ENCODE results near the gene HOXC13. TPM values are rescaled to one million over a fixed set of nuclear protein-coding genes. Genes with fewer than 3 reads are reported as not detected.

Gene HOXC13
- total RNA-seq, 1 donor from 2014 or later, result not detected

GRCh38 chr12:53978477-53979356 is 40.1 kb downstream of the HOXC13 start:
- Histone ChIP-seq H3K4me1 (peaks cover 5 to 18% of the 10 kb centered on the region in 2 donors), H3K36me3 (no peaks in the 10 kb centered on the region), H3K9me3 (no peaks in the 10 kb centered on the region), H3K4me3 (no peak overlapping the region), H3K27ac (no peak overlapping the region), H3K27me3 (peaks cover 44% of the 10 kb centered on the region)
- DNase-seq (ENCODE audit: low spot score in 2 of 2), result no peak
- no peak for TF ChIP-seq CTCF (IDR thresholded peaks at IDR 0.05)
- intact Hi-C loops (cut with DNase I), result no loop called here

- Histone ChIP-seq H3K36me3 (no peaks in the 10 kb centered on the region), H3K4me1 (peaks cover 0 to 5% of the 10 kb centered on the region in 2 donors), H3K27ac (no peak overlapping the region), H3K27me3 (peaks cover 42% of the 10 kb centered on the region), H3K9me3 (no peaks in the 10 kb centered on the region), H3K4me3 (no peak overlapping the region)
- intact Hi-C loops (cut with DNase I), result no loop called here
- no peak for TF ChIP-seq CTCF (IDR thresholded peaks at IDR 0.05)
- DNase-seq (ENCODE audit: low spot score in 2 of 2), result no peak
These were observed 41.6 kb downstream of the HOXC13 start for GRCh38 chr12:53980104-53980801.

- Histone ChIP-seq H3K27ac (no peak overlapping the region), H3K4me1 (peaks cover 2 to 9% of the 10 kb centered on the region in 2 donors), H3K27me3 (peaks cover 43% of the 10 kb centered on the region), H3K4me3 (no peak overlapping the region), H3K9me3 (no peaks in the 10 kb centered on the region), H3K36me3 (no peaks in the 10 kb centered on the region)
- TF ChIP-seq CTCF (IDR thresholded peaks at IDR 0.05), result no peak
- intact Hi-C loops (cut with DNase I), result no loop called here
- DNase-seq (ENCODE audit: low spot score in 2 of 2), result no peak
These were observed 42.3 kb downstream of the HOXC13 start for GRCh38 chr12:53980802-53981496.

GRCh38 chr12:53981634-53982565 is 43.3 kb downstream of the HOXC13 start:
- Histone ChIP-seq H3K4me1 (peaks cover 6 to 13% of the 10 kb centered on the region in 2 donors), H3K9me3 (no peaks in the 10 kb centered on the region), H3K27ac (no peak overlapping the region), H3K4me3 (no peak overlapping the region), H3K36me3 (no peaks in the 10 kb centered on the region), H3K27me3 (peaks cover 45% of the 10 kb centered on the region)
- intact Hi-C loops (cut with DNase I), result no loop called here
- no peak for DNase-seq (ENCODE audit: low spot score in 2 of 2)
- no peak for TF ChIP-seq CTCF (IDR thresholded peaks at IDR 0.05)

Data from ascending aorta (tissue), 2 donors.